ENCODE measurements around the gene DNM1.
A peak's percentile ranks its signal among the peaks of the same experiment; 100 is the strongest.

Gene DNM1

GRCh38 chr9:128252317-128253139 lies 49.3 kb downstream of the DNM1 start:
- no peak for DNase-seq (ENCODE audit: low spot score)

DNA sequence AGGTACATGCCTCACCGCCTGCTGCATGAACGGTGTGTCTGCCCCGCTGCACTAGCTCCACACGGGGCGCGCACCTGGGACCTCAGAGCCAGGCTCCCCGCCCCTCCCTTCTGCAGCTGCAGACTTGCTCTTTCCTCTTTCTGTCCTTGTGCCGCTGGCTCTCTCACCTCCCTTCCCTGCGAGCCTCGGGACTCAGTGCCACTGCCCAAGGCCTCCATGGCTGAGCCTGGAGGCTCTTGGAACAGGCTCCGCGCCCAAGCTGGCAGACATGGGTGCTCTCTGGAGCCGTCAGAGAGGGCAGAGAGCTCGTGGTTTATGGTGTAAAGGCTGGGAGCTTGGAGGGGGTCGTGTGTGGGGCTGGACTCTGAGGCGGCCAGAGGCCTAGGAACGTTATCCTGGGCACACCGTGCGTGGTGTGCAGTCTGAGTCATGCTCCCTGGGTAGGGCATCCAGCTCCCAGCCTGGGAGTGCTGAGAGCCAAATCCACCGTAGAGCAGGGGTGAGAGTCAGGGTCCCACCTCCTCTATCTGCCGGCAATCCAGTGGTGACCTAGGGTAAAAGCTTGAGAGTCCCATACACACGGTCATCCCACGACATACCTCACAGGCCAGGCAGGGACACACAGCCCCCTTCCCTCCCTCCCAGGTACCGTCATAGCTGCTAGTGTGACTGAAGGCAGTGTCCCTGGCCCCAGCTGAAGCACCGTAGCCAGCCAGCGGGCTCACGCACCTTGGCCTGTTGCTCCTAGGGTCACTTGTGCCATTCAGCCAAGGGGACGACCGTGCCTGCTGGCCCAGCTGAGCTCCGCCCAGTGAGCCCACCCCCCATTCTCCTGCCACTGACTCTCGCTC lies 50.2 kb downstream of the DNM1 start:
- no peak for DNase-seq (ENCODE audit: low spot score)

- no peak for DNase-seq (ENCODE audit: low spot score)
Observed at GRCh38 chr9:128253991-128254346, 50.8 kb downstream of the DNM1 start.

- no peak for DNase-seq (ENCODE audit: low spot score)
Observed at GRCh38 chr9:128254362-128254761, 51.2 kb downstream of the DNM1 start.

DNA sequence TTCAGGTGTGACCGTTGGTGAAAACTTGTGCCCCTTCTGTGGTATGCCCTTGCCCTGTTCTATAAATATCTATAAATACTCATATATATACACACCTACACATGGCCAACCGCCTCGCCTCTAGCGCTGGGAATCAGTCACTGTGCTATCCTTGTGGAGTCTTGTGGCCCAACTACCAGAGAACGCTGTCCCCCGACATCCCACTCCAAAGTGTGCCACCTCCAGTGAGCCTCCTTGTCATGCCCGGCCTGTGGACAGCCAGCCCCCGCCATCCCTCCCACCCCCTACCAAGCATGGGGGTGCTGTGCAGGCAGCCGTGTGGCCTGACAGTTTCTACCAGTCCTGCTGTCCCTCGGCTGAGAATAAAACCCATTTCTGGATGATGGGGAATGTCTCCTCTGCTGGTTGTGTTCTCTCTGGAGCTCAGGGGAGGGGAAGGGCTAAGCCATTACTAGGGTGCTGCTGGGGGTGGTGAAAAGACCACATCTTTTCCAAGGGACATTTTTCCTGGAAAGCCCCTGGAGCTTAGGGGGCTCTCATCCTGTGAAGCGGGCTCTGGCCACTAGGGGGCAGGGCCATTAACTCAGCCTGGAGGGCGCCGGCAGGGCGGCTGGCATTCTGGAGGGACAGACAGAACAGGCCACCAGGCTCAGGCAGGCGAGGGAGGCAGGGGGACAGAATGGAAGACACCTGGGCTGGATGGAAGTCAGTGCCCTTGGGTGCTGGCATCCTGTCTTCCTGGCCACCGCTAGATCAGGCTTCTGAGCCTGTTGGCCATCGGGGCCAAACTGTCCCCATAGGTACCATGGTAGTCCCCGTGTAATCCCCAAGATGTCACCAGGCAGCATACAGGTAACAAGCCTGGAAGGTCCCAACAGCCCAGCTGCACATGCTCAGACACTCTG lies 51.9 kb downstream of the DNM1 start:
- DNase-seq (ENCODE audit: low spot score) = peak; percentile 48

DNA sequence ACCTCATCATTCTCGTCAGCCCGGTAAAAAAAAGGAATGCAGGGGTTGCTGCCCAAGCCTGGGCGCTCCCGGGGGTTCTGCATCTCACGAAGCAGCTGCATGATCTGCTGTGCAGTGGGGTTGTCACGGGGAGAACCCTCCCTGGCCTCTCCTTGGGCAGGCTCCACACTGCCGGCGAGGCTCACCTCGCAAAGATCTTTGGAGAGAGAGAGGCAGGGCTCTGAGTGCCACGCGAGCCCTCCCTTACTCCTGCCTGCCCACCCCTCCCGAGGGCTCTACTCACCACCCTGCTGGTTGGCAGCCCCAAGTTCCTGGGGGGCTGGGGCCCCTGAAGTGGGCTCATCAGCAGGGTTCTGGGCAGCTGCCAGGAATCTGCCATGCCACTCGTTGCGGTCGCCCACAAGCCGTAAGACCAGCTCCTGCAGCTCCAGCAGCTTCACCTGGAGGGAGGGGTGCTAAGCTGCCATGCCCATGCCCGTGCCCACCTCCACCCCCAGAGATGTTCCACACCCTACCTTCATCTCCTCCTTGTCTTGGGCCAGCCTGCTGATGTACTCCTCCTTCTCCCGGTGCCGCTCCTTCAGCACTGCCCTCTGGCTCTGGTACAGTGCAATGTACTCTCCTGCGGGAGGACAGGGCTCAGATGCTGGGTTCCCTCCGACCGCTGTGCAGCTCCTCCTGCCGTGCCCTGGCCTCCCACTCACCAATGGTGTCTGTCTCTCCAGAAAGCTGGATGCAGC lies 54.1 kb downstream of the DNM1 start:
- no peak for DNase-seq (ENCODE audit: low spot score)

GRCh38 chr9:128257907-128258306 lies 54.7 kb downstream of the DNM1 start:
- no peak for DNase-seq (ENCODE audit: low spot score)

DNA sequence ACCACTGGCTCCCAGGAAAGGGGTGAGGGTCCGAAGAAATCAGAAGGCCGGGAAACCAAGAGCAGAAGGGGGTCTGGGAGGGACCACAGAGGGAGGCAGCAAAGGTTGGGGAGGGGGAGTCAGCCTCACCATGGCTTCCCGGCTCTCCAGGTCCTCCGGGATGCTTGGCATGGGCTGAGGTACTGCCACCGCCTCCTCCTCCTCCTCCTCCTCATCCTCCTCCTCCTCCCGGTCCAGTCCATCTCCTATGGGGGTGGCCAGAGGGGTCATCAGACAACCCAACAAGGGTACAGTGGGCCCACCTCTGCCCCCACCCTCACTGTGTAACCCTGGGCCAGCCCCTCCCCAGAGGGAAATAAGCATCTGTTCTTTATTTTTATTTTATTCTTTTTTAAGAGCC lies 55.1 kb downstream of the DNM1 start:
- DNase-seq (ENCODE audit: low spot score) = no peak

GRCh38 chr9:128259156-128259555 lies 56.0 kb downstream of the DNM1 start:
- DNase-seq (ENCODE audit: low spot score) = no peak

DNA sequence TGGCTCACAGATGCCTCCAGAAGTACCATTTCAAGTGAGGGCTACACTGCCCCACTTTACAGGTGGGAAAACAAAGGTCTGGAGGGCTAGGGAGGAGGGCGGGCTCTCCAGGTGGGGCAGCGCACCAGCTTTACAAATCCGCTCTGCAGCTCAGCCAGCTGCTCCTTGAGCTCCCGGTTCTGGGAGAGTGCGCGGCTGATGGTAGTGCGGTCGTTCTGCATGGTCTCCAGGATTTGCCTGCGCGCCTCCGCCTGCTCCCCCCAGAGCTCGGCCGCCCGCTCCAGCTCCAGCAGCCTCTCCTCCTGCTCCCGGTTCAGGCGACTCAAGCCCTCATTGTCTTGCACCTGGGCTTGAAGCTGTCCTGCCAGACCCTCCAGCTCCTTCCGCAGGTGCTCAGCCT lies 57.2 kb downstream of the DNM1 start:
- DNase-seq (ENCODE audit: low spot score) = no peak

DNA sequence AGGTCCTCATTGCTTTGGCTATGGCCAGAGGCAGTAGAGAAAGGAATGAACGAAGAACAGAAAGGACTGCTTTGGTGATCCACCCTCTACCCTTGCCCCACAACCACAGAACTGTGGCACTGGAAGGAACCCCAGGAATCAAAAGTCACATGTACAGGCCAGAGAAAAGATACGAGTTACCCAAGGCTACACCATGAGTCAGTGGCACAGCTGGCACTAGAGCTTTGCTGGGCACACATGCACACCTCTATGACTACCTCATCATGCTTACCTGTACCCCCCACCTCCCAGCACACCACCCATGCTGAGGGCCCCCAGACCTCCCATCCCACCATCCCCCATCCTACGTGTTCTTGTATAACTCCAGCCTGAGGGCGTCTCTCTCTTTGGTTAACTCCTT lies 59.5 kb downstream of the DNM1 start:
- no peak for DNase-seq (ENCODE audit: low spot score)

GRCh38 chr9:128265348-128265847 lies 62.2 kb downstream of the DNM1 start:
- no peak for DNase-seq (ENCODE audit: low spot score)

DNA sequence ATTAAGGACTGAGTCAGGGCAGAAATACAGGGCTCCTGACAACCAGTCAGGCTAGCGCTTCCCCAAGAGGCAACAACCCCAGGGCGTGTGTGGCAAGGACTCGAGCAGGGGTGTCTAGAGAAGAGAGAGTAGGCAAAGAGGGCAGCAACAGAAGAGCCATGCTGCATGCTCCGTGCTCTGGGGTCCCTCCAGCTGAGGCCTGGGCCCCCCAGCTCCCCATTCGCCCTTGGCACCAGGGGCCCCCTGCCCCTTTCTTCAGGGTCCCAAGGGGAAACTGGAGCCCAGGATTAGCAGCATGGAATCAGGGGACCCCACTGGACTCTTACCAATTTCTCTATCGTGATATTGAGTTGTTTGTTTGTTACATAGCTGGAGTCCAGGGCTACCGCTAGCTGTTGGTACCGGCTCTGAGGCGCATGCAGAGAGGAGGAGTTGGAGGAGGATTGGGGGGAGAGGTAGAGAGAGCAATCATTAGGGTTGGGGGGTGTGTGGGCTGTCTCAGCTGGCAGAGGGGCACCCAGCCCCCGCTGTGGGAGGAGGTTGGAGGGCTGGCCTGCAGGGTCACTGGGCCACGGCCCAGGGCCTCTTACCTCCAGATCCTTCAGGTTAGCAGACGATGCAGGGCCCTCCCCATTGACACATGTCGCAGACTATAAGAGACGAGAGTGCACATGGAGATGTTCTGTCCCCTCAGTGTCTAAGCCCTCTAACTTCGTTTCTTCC lies 63.9 kb downstream of the DNM1 start:
- DNase-seq (ENCODE audit: low spot score) = no peak

- no peak for DNase-seq (ENCODE audit: low spot score)
Observed at GRCh38 chr9:128271112-128271511, 67.9 kb downstream of the DNM1 start.

DNA sequence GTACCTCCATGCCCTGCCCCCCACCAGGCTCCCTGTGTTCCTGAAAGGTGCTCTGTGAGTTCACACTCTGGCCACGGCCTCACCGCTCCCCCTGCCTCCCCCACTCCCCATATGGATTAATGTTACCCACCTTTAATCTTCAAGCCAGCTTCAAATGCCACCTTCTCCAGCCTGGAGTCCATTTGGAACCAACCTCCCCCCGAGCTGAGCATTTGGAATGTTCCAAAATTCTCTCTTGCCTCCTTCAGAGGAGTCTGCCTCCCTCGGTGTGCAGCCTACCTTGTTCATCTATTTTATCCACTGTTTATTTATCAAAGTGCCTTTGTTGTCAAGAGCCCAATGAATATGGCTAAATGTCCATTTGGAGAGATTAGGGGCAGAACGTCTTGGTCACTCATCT lies 68.3 kb downstream of the DNM1 start:
- no peak for DNase-seq (ENCODE audit: low spot score)

DNA sequence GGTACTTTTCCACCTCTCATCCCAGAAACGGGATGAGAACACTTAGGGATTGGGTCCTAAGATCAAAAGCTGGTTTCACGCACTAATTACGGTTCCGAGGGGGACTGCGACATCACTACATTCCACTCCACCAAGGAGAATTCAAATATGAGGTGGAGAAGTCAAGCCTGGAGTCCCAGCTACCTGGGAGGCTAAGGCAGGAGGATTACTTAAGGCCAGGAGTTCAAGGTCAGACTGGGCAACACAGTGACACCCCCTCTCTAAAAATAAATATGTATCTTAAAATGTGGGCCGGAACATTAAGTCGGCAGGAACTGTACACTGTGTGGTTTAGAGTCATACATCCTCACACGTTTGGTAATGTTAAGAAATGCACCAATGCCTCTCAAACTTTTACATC lies 71.1 kb downstream of the DNM1 start:
- DNase-seq (ENCODE audit: low spot score) = no peak

- DNase-seq (ENCODE audit: low spot score) = peak; percentile 6
Observed at GRCh38 chr9:128275198-128276007, 72.2 kb downstream of the DNM1 start, which contains the start of gene GOLGA2. Gene GOLGA2 (minus strand): TSS chr9:128276007. CDS start chr9:128275976, 31 bp downstream.

DNA sequence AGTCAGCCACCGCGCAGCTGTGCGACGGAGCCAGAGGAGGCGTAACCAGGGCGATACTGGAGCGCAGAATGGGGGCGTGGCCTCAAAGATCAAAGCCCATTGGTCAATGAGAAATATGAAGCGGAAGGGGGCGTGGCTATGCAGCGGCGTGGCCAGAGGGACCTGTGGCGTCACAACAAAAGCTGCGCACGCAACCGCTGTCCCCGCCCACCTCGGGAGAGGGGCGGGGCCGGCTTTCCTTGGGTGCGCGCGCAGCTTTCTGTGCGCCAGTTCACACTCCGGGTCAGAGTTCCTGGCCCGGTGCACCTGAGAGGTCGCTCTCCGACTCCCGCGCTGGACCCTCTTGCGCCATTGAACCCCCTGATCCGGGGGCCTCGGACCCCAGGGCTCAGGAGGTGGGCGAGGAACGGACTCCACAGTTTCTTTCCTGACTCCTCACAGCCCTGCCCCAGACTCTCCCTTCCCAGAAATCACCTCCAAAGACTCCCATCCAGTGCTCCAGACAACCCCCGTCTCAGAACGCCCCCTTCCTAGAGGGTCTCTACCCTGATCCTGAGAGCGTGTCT lies 72.9 kb downstream of the DNM1 start, which contains the start of gene SWI5:
Gene SWI5, plus strand, starts transcription at position 269 of the 566 bp plus-strand sequence.
- DNase-seq (ENCODE audit: low spot score) = peak; percentile 100

DNA sequence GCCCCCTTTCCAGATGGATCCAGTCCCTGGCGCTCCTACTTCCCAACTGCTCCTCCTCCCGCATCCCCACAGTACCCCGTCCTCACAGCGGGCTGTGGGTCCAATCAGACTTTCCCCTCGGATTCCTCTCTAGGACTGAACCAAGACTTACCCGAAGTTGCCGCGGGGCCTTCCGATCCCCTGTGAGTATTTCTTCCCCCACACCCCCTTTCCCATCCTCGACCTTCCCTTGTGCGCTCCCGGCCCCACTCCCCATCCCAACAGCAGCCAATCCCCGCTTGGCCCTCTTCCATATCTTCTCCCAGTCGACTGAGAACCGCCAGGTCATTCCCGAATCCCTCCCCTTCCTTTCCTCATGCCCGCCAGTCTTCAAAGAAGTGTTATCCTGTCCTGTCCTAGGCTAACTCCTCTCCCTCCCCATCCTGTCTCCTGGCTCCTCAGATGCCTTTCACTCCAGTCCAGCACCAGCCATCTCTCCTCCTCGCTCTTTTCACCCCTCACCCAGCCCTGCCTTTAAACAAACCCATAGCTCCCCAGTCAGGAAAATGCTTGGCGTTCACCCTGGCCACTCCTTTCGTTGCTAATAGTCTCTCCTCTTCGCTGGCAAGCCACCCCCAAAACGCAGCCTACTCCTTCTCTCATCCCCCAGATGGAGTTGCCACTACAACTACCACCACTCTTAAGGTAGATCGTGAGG lies 73.5 kb downstream of the DNM1 start:
- DNase-seq (ENCODE audit: low spot score) = no peak
